GM12878 (cell line): ENCODE data around the gene RERG. TPM values are rescaled to one million over a fixed set of nuclear protein-coding genes. Genes with fewer than 3 reads are reported as not detected.

ENCODE experiments used
- ATAC-seq: fragments of 200-7000 bp; cut with Tn5 transposase; 3 replicates; pipeline ENCODE4 v1.9.1; 2020; ENCODE audit warnings: mild to moderate bottlenecking, moderate library complexity
- BruUV-seq: library from RNA; stranded (reverse); fragments of 400-500 nt; replicated peaks from 2 replicates; lab custom pipeline; 2021; lab: Mats Ljungman, UMichigan
- CTCF ChIA-PET: fragments of 300-600 bp; sonication (Branson Sonifier 250); formaldehyde crosslinking; extraction: SDS; loops from one replicate; lab custom pipeline; 2021; ENCODE audit warnings: inconsistent platforms; lab: Yijun Ruan, JAX
- POLR2A ChIA-PET: fragments of 350-600 bp; formaldehyde crosslinking; extraction: SDS; loops from one replicate; lab custom pipeline; 2021; ENCODE audit warnings: inconsistent platforms; lab: Charles Lee
- RAD21 ChIA-PET: fragments of 300-600 bp; sonication (Branson Sonifier 250); formaldehyde crosslinking; loops from one replicate; lab custom pipeline; 2023; ENCODE audit warnings: antibody characterized with exemption; ENCODE audit not compliant: unreplicated experiment; lab: Charles Lee
- SMC1A ChIA-PET: fragments of 300-600 bp; sonication (Branson Sonifier 250); formaldehyde crosslinking; loops from one replicate; lab custom pipeline; 2023; ENCODE audit not compliant: unreplicated experiment, uncharacterized antibody; lab: Charles Lee
- DNase-seq: peaks from one replicate; pipeline ENCODE4 v3.0.0-alpha.2; 2011; ENCODE audit warnings: low read depth, low spot score
- FAIRE-seq: peaks from 3 replicates; lab custom pipeline; 2011; peaks lifted over from hg19 to GRCh38; lab: Jason Lieb, UNC
- H2AFZ ChIP-seq: 2 replicates; pipeline ENCODE4 v1.6.0; 2011; ENCODE audit warnings: low read depth, low read length, control low read depth; ENCODE audit not compliant: control insufficient read depth
- H3K27ac ChIP-seq: 2 replicates; pipeline ENCODE4 v1.5.1; 2011; ENCODE audit warnings: control low read depth; ENCODE audit not compliant: control insufficient read depth, insufficient read depth
- H3K27me3 ChIP-seq, 2 experiments: replicated peaks in 1 of 2; 2 replicates each; pipeline versions ENCODE4 v1.6.0 to v1.6.1; 2011; ENCODE audit warnings: low read length in 1 of 2; ENCODE audit not compliant: control insufficient read depth in 2 of 2, insufficient read depth in 2 of 2
- H3K36me3 ChIP-seq, 2 experiments: 2 replicates each; pipeline ENCODE4 v1.5.1; 2011; ENCODE audit warnings: low read length in 1 of 2; ENCODE audit not compliant: control insufficient read depth in 2 of 2, insufficient read depth in 2 of 2
- H3K4me1 ChIP-seq: 2 replicates; pipeline ENCODE4 v1.6.1; 2011; ENCODE audit warnings: mild to moderate bottlenecking, low read length, moderate library complexity, mixed read lengths; ENCODE audit not compliant: control insufficient read depth, insufficient read depth
- H3K4me2 ChIP-seq: 2 replicates; pipeline ENCODE4 v1.6.0; 2011; ENCODE audit warnings: control low read depth; ENCODE audit not compliant: control insufficient read depth, insufficient read depth
- H3K4me3 ChIP-seq: fragments of 200-600 bp; sonication (generic); 2 replicates; pipeline ENCODE4 v1.5.1; 2016
- H3K79me2 ChIP-seq: 2 replicates; pipeline ENCODE4 v1.6.0; 2011; ENCODE audit warnings: low read length; ENCODE audit not compliant: control insufficient read depth, insufficient read depth
- H3K9ac ChIP-seq: 2 replicates; pipeline ENCODE4 v1.8.0; 2011; ENCODE audit warnings: low read length, control low read depth, mixed read lengths; ENCODE audit not compliant: control insufficient read depth, insufficient read depth
- H3K9me3 ChIP-seq: replicated peaks from 3 replicates; pipeline ENCODE4 v1.5.1; 2011; ENCODE audit warnings: mild to moderate bottlenecking, low read length; ENCODE audit not compliant: control insufficient read depth, insufficient read depth
- H4K20me1 ChIP-seq: 2 replicates; pipeline ENCODE4 v1.6.0; 2011; ENCODE audit not compliant: control insufficient read depth, insufficient read depth
- BCL11A ChIP-seq: IDR thresholded peaks from 2 replicates; pipeline ENCODE4 v1.6.1; 2011; ENCODE audit warnings: low read depth, low read length
- BCL3 ChIP-seq: IDR thresholded peaks from 2 replicates; pipeline ENCODE4 v1.6.1; 2011; ENCODE audit warnings: borderline replicate concordance, low read depth, mild to moderate bottlenecking, moderate library complexity, low read length; ENCODE audit not compliant: insufficient read depth, poor library complexity, severe bottlenecking
- E4F1 ChIP-seq: fragments of 450-650 bp; IDR thresholded peaks from 2 replicates; pipeline ENCODE4 v1.6.1; 2018; ENCODE audit warnings: borderline replicate concordance, mild to moderate bottlenecking; ENCODE audit not compliant: partially characterized antibody
- EED ChIP-seq: sonication (generic); IDR thresholded peaks from 2 replicates; pipeline ENCODE4 v1.6.1; 2016; ENCODE audit warnings: antibody characterized with exemption, low read depth
- POLR2AphosphoS2 ChIP-seq: IDR thresholded peaks from 2 replicates; pipeline ENCODE4 v1.6.1; 2011; ENCODE audit warnings: low read depth, mild to moderate bottlenecking, low read length, improper control_type of control experiment, moderate library complexity
- RB1 ChIP-seq: fragments of 450-650 bp; formaldehyde crosslinking; IDR thresholded peaks from 2 replicates; pipeline ENCODE4 v1.6.1; 2017; ENCODE audit warnings: mild to moderate bottlenecking, borderline replicate concordance
- SIX5 ChIP-seq: IDR thresholded peaks from 2 replicates; pipeline ENCODE4 v1.6.1; 2011; ENCODE audit warnings: mild to moderate bottlenecking, low read depth, low read length, moderate library complexity; ENCODE audit not compliant: severe bottlenecking
- SREBF1 ChIP-seq: IDR thresholded peaks from 2 replicates; pipeline ENCODE4 v1.6.1; 2012; ENCODE audit warnings: mild to moderate bottlenecking, low read length
- SREBF2 ChIP-seq: IDR thresholded peaks from 2 replicates; pipeline ENCODE4 v1.6.1; 2012; ENCODE audit warnings: mild to moderate bottlenecking, low read length
- TARDBP ChIP-seq: IDR thresholded peaks from 2 replicates; pipeline ENCODE4 v1.6.1; 2016; ENCODE audit warnings: borderline replicate concordance
- WGBS: methylation state at CpG from one replicate; pipeline ENCODE4 v1.1.6; 2016; ENCODE audit warnings: low lambda C conversion rate; ENCODE audit not compliant: insufficient replicate concordance, insufficient coverage; ENCODE audit errors: missing lambda C conversion rate; 5-methylcytosine and 5-hydroxymethylcytosine counted together
- in situ Hi-C: fragments of 300-500 bp; cut with MboI; formaldehyde crosslinking; loops from 9 replicates; pipeline ENCODE4 v1.14.3; 2018; ENCODE audit warnings: mixed read lengths
- intact Hi-C: fragments of 100-400 bp; cut with micrococcal nuclease; formaldehyde crosslinking; loops from one replicate; pipeline ENCODE4 v1.14.2; 2022; ENCODE audit not compliant: unreplicated experiment
- polyA plus RNA-seq, 11 experiments: library from polyadenylated mRNA; depleted of rRNA in 4 of 11; unstranded in 6 of 11; stranded (reverse) in 5 of 11; fragments of >200 nt; fragmentation: Nextera tagmentation in 4 of 11; fragmentation: Illumina TruSeq in 1 of 11; extraction: Ambion mirVana in 4 of 11; extraction: Trizol in 1 of 11; gene quantifications; 1 replicate in 1 of 11; 2 replicates in 10 of 11; pipeline versions ENCODE4 v1.2.1 to v1.2.3, GENCODE V29; 2011 to 2016; ENCODE audit warnings: inconsistent platforms in 2 of 11, missing spikeins in 2 of 11, low read depth in 1 of 11
- total RNA-seq, 4 experiments: library from RNA; depleted of rRNA in 3 of 4; stranded (reverse); fragments of >200 nt in 3 of 4; fragmentation: Illumina TruSeq in 1 of 4; extraction: Trizol in 1 of 4; gene quantifications; 2 replicates each; pipeline versions ENCODE4 v1.2.1 to v1.2.3, GENCODE V29; 2013 to 2021

Gene RERG
- total and polyA plus RNA-seq, 10 of the 15 experiments (the other 5 are each of a cell fraction or from before 2014, with no cell fraction given): 0.03 to 5.3 (median 0.05) TPM; not detected in 5

GRCh38 chr12:15116086-15116485 lies 105.1 kb downstream of the RERG start (continued):
- no peak for TF ChIP-seq POLR2AphosphoS2

DNA sequence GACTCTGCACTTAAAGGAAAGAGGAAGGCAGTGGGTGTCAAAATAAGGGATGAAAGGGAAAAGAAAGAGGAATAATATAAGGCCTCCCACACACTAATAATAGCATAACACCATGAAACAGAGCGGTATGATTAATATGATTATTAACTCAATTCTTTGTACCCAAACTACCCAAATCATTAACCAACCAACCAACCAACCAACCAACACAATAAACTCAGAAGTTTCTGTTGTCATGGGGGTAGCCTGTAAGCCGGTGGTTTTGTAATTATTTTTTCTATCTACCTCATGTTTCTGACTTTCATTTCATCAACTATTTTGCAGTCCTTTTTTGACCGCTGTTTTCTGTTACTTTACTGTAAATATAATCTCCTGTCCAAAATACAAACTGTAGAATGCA lies 105.8 kb downstream of the RERG start:
- WGBS: 68% methylated on average over 3 of the region's 3 CpGs
- ChIA-PET RAD21 (no interaction called here), SMC1A (no interaction called here), CTCF (interaction anchor here (0.9 kb wide), 1 partner anchor 105 kb away, joined by 4 read pairs; the partner anchor contains the start of gene RERG), POLR2A (no interaction called here)
- in situ Hi-C loops (no loop called here), intact Hi-C loops (no loop called here)
- TF ChIP-seq SREBF1 (no peak), SIX5 (no peak), E4F1 (no peak), RB1 (no peak), SREBF2 (no peak), BCL3 (no peak), BCL11A (no peak), EED (no peak), TARDBP (no peak)
- H3K9me3 ChIP-seq: no peaks in the 10 kb centered on the region
- H3K4me3 ChIP-seq: no peak overlapping the region
- no peak overlapping the region for H3K4me2 ChIP-seq
- no peak overlapping the region for H2AFZ ChIP-seq
- FAIRE-seq: no peak
- no peak for DNase-seq
- no peaks in the 10 kb centered on the region for H3K79me2 ChIP-seq
- no peak overlapping the region for H3K9ac ChIP-seq
- no peaks in the 10 kb centered on the region for H3K36me3 ChIP-seq
- H3K27me3 ChIP-seq: no peaks in the 10 kb centered on the region
- ATAC-seq: no peak
- H3K4me1 ChIP-seq: no peaks in the 10 kb centered on the region
- BruUV-seq: no TSS peak
- H3K27ac ChIP-seq: no peak overlapping the region
- no peaks in the 10 kb centered on the region for H4K20me1 ChIP-seq
